Stomach (tissue), 9 donors: ENCODE data around the gene NEURL1B. TPM values are rescaled to one million over a fixed set of nuclear protein-coding genes. Genes with fewer than 3 reads are reported as not detected.

Source experiments
- DNase-seq, 2 donors: peaks; one replicate each; pipeline versions ENCODE4 v3.0.0 to v3.0.0-alpha.2; 2013 to 2019
- H3K27ac ChIP-seq, 5 donors: fragments of 200-600 bp in 4 of 5; sonication (generic) in 4 of 5; one replicate each; pipeline ENCODE4 v1.5.1; 2013 to 2019; ENCODE audit warnings: mild to moderate bottlenecking in 1 of 5, moderate library complexity in 1 of 5
- H3K27me3 ChIP-seq, 3 donors: fragments of 200-600 bp; sonication (generic); one replicate each; pipeline ENCODE4 v1.5.1; 2017 to 2019; ENCODE audit warnings: mixed run types in 1 of 3
- H3K36me3 ChIP-seq, 4 donors: fragments of 200-600 bp; sonication (generic); 1 replicate in 3 of 4; 2 replicates in 1 of 4; pipeline ENCODE4 v1.5.1; 2016 to 2019
- H3K4me1 ChIP-seq, 4 donors: fragments of 200-600 bp; sonication (generic); one replicate each; pipeline ENCODE4 v1.5.1; 2016 to 2019
- H3K4me3 ChIP-seq, 4 donors: fragments of 200-600 bp; sonication (generic) in 3 of 4; one replicate each; pipeline ENCODE4 v1.5.1; 2016 to 2019; ENCODE audit warnings: mild to moderate bottlenecking in 1 of 4
- H3K9me3 ChIP-seq, 4 donors: fragments of 200-600 bp; sonication (generic); one replicate each; pipeline ENCODE4 v1.5.1; 2016 to 2019
- CTCF ChIP-seq, 7 experiments: fragments of 450-650 bp in 4 of 7; fragments of 200-600 bp in 3 of 7; sonication (generic) in 3 of 7; IDR thresholded peaks; one replicate each; pipeline ENCODE4 v1.5.1; 2016 to 2019; ENCODE audit warnings: antibody characterized with exemption in 7 of 7, control low read depth in 2 of 7, mild to moderate bottlenecking in 1 of 7
- EP300 ChIP-seq: sonication (generic); formaldehyde crosslinking; IDR thresholded peaks from one replicate; pipeline ENCODE4 v1.6.1; 2017; ENCODE audit warnings: antibody characterized with exemption
- POLR2A ChIP-seq, 4 donors: fragments of 450-650 bp; IDR thresholded peaks; one replicate each; pipeline ENCODE4 v1.6.1; 2016; ENCODE audit warnings: antibody characterized with exemption in 4 of 4, control low read depth in 2 of 4, mild to moderate bottlenecking in 1 of 4, moderate library complexity in 1 of 4
- POLR2AphosphoS5 ChIP-seq, 3 donors: sonication (generic); formaldehyde crosslinking; IDR thresholded peaks; one replicate each; pipeline ENCODE4 v1.6.1; 2016; ENCODE audit warnings: antibody characterized with exemption in 3 of 3
- WGBS, 5 donors: extraction: QIAGEN DNeasy Blood & Tissue Kit in 3 of 5; methylation state at CpG; one replicate each; pipeline versions ENCODE4 v1.1.5 to v1.1.7; 2013 to 2018; 5-methylcytosine and 5-hydroxymethylcytosine counted together
- intact Hi-C: fragments of 100-400 bp; cut with DNase I; formaldehyde crosslinking; loops from one replicate; pipeline ENCODE4 v1.15.1; 2023; ENCODE audit warnings: low total_unique reads
- polyA plus RNA-seq, 3 donors: library from polyadenylated mRNA; stranded (reverse); fragments of 200-250 nt; gene quantifications; one replicate each; pipeline ENCODE4 v1.2.3, GENCODE V29; 2013
- total RNA-seq, 5 donors: library from RNA; depleted of rRNA; stranded (reverse); fragments of >200 nt; gene quantifications; one replicate each; pipeline versions ENCODE4 v1.1.0 to v1.2.3, GENCODE V29; 2014 to 2016
- donor health status: healthy with polysubstance abuse.
- donor health status: Bipolar disorder and iron deficiency.
- donor health status: healthy.

NEURL1B gene
- total and polyA plus RNA-seq, 8 donors: 2.7 to 60.3 (median 9.8) TPM

GRCh38 chr5:172616730-172617129, 24.3 kb upstream of the NEURL1B start:
- Histone ChIP-seq H3K4me3 (no peak overlapping the region), H3K27me3 (no peaks in the 10 kb centered on the region), H3K4me1 (peaks cover 0 to 2% (median 0%) of the 10 kb centered on the region in 4 donors), H3K36me3 (no peaks in the 10 kb centered on the region), H3K9me3 (peaks cover 0 to 7% (median 0%) of the 10 kb centered on the region in 4 donors), H3K27ac (peak overlapping the region in 4 of 5 donors; percentile 7 to 60 (median 48))
- 56 to 83% (median 66%) methylated on average over 16 of the region's 16 CpGs for WGBS, 5 donors
- intact Hi-C loops: no loop called here
- peak in 1 of 2 donors; percentile 86 for DNase-seq
- TF ChIP-seq EP300: no peak
- no peak for TF ChIP-seq POLR2AphosphoS5 (IDR thresholded peaks at IDR 0.05)
- no peak for TF ChIP-seq CTCF (IDR thresholded peaks at IDR 0.05)
- TF ChIP-seq POLR2A (IDR thresholded peaks at IDR 0.05): no peak

- Histone ChIP-seq H3K4me3 (no peak overlapping the region), H3K9me3 (peaks cover 0 to 7% (median 0%) of the 10 kb centered on the region in 4 donors), H3K27me3 (no peaks in the 10 kb centered on the region), H3K4me1 (no peaks in the 10 kb centered on the region), H3K27ac (no peak overlapping the region), H3K36me3 (no peaks in the 10 kb centered on the region)
- no peak for DNase-seq
- TF ChIP-seq EP300: no peak
- no peak for TF ChIP-seq CTCF (IDR thresholded peaks at IDR 0.05)
- TF ChIP-seq POLR2A (IDR thresholded peaks at IDR 0.05): no peak
- no peak for TF ChIP-seq POLR2AphosphoS5 (IDR thresholded peaks at IDR 0.05)
- 75 to 82% (median 78%) methylated on average over 22 to 26 of the region's 26 CpGs for WGBS, 5 donors
- intact Hi-C loops: no loop called here
Measured at GRCh38 chr5:172617817-172618216, 23.2 kb upstream of the NEURL1B start.

- H3K9me3 ChIP-seq: peaks cover 0 to 7% (median 0%) of the 10 kb centered on the region in 4 donors
- H3K4me3 ChIP-seq: no peak overlapping the region
- no peaks in the 10 kb centered on the region for H3K27me3 ChIP-seq
- intact Hi-C loops: no loop called here
- 89 to 91% (median 90%) methylated on average over 12 of the region's 12 CpGs for WGBS, 5 donors
- H3K36me3 ChIP-seq: no peaks in the 10 kb centered on the region
- DNase-seq: no peak
- no peaks in the 10 kb centered on the region for H3K4me1 ChIP-seq
- TF ChIP-seq EP300: no peak
- H3K27ac ChIP-seq: no peak overlapping the region
Measured at GRCh38 chr5:172618574-172619365, 22.3 kb upstream of the NEURL1B start.

GRCh38 chr5:172620506-172620905, 20.6 kb upstream of the NEURL1B start:
- H3K36me3 ChIP-seq: no peaks in the 10 kb centered on the region
- 57 to 76% (median 71%) methylated on average over 6 of the region's 6 CpGs for WGBS, 5 donors
- H3K9me3 ChIP-seq: no peaks in the 10 kb centered on the region
- H3K4me1 ChIP-seq: no peaks in the 10 kb centered on the region
- intact Hi-C loops: no loop called here
- no peak overlapping the region for H3K4me3 ChIP-seq
- no peak for DNase-seq
- H3K27ac ChIP-seq: no peak overlapping the region
- H3K27me3 ChIP-seq: no peaks in the 10 kb centered on the region
- TF ChIP-seq POLR2AphosphoS5 (IDR thresholded peaks at IDR 0.05) (no peak), POLR2A (IDR thresholded peaks at IDR 0.05) (no peak), EP300 (no peak)

- no peak for DNase-seq
- H3K4me3 ChIP-seq: no peak overlapping the region
- H3K4me1 ChIP-seq: no peaks in the 10 kb centered on the region
- 71 to 79% (median 75%) methylated on average over 22 of the region's 22 CpGs for WGBS, 5 donors
- intact Hi-C loops: no loop called here
- no peaks in the 10 kb centered on the region for H3K27me3 ChIP-seq
- TF ChIP-seq POLR2AphosphoS5 (IDR thresholded peaks at IDR 0.05) (no peak), EP300 (no peak), POLR2A (IDR thresholded peaks at IDR 0.05) (no peak), CTCF (IDR thresholded peaks at IDR 0.05) (no peak)
- H3K36me3 ChIP-seq: no peaks in the 10 kb centered on the region
- no peaks in the 10 kb centered on the region for H3K9me3 ChIP-seq
- no peak overlapping the region for H3K27ac ChIP-seq
Measured at GRCh38 chr5:172622091-172623046, 18.7 kb upstream of the NEURL1B start.
